ENCODE data around the gene PABPN1L. TPM values are rescaled to one million over a fixed set of nuclear protein-coding genes. Genes with fewer than 3 reads are reported as not detected.

PABPN1L gene
- total and polyA plus RNA-seq, 10 of the 15 experiments (the other 5 are each of a cell fraction or from before 2014, with no cell fraction given), result not detected

DNA sequence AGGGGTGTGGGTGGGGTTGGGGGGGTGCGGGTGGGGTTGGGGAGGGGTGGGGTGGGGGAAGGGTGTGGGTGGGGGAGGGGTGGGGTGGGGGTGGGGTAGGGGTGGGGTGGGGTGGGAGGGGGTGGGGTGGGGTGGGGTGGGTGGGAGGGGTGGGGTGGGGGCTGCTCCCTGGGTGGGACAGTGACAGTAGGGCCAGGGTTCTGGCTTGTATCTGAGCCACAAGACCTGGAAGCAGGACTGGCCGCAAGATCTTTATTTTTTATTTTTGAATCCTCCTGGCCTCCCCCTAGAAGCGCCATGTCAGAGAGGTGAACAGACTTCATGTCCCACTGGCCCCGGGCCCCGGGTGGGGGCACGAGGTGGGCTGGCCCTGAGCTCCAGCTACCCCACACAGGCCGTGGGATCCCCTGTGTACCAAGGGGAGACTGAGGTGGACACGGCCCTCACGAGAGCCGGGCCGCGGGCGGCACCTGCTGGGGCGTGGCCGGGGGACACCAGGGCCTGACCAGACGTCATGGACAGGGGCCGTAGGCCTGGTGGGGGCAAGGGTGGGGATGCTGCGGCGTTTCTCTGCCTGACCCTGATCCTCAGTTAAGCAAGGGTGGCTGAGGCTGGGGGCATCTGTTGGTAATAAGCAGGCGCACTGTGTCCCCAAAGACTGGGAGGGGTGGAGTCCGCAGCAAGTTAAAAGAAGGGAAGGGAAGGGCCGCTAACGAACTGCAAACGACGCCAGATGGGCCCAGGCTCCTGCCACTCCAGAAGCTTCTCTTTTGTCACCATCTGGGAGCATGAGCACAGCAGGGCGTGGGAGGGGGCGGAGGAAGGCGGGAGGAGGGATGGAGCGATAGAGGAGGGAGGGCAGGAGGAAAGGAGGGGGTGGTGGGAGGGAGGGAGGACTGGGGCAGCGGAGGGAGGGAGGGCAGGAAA is 22.3 kb upstream of the PABPN1L start:
- BruUV-seq (replicated peaks), result no TSS peak
- ChIA-PET SMC1A (ENCODE audit: uncharacterized antibody, unreplicated experiment) (no interaction called here), POLR2A (no interaction called here), CTCF (no interaction called here), RAD21 (ENCODE audit: unreplicated experiment) (no interaction called here)
- no peaks in the 10 kb centered on the region for H4K20me1 ChIP-seq (ENCODE audit: control insufficient read depth, insufficient read depth)
- WGBS (ENCODE audit: insufficient coverage, insufficient replicate concordance, low lambda C conversion rate, missing lambda C conversion rate), result 66% methylated on average over 14 of the region's 30 CpGs
- H3K4me2 ChIP-seq (ENCODE audit: control insufficient read depth, insufficient read depth), result no peak overlapping the region
- no peak overlapping the region for H3K4me3 ChIP-seq
- no peaks in the 10 kb centered on the region for H3K79me2 ChIP-seq (ENCODE audit: control insufficient read depth, insufficient read depth, low read length)
- H3K27me3 ChIP-seq (replicated peaks in 1 of 2; ENCODE audit: control insufficient read depth in 2 of 2, insufficient read depth in 2 of 2, low read length in 1 of 2), result no peaks in the 10 kb centered on the region
- DNase-seq (ENCODE audit: low read depth, low spot score) (peak; percentile 72), ATAC-seq (no peak), FAIRE-seq (no peak)
- H3K36me3 ChIP-seq (ENCODE audit: control insufficient read depth in 2 of 2, insufficient read depth in 2 of 2, low read length in 1 of 2), result peaks cover 1 to 4% of the 10 kb centered on the region in 2 experiments; a peak in 3 of 4 replicates
- TF ChIP-seq HDAC2 (IDR thresholded peaks at IDR 0.05) (no peak), SIX5 (IDR thresholded peaks at IDR 0.05; ENCODE audit: low read depth, low read length, severe bottlenecking) (no peak), RCOR1 (conservative IDR thresholded peaks at IDR 0.05; ENCODE audit: low read depth, low read length) (no peak), SREBF2 (IDR thresholded peaks at IDR 0.05; ENCODE audit: low read length) (no peak), TBL1XR1 (IDR thresholded peaks at IDR 0.05; ENCODE audit: low read depth, low read length) (no peak), CBX5 (IDR thresholded peaks at IDR 0.05; ENCODE audit: low read depth) (no peak)
- H3K27ac ChIP-seq (ENCODE audit: control insufficient read depth, insufficient read depth), result no peak overlapping the region
- no peak overlapping the region for H3K9ac ChIP-seq (ENCODE audit: control insufficient read depth, insufficient read depth, low read length)
- no peaks in the 10 kb centered on the region for H3K4me1 ChIP-seq (ENCODE audit: control insufficient read depth, insufficient read depth, low read length)
- no peak overlapping the region for H2AFZ ChIP-seq (ENCODE audit: control insufficient read depth, low read depth, low read length)
- H3K9me3 ChIP-seq (replicated peaks; ENCODE audit: control insufficient read depth, insufficient read depth, low read length), result no peaks in the 10 kb centered on the region
- in situ Hi-C loops (cut with MboI), result no loop called here
- intact Hi-C loops (cut with micrococcal nuclease; ENCODE audit: unreplicated experiment), result no loop called here

DNA sequence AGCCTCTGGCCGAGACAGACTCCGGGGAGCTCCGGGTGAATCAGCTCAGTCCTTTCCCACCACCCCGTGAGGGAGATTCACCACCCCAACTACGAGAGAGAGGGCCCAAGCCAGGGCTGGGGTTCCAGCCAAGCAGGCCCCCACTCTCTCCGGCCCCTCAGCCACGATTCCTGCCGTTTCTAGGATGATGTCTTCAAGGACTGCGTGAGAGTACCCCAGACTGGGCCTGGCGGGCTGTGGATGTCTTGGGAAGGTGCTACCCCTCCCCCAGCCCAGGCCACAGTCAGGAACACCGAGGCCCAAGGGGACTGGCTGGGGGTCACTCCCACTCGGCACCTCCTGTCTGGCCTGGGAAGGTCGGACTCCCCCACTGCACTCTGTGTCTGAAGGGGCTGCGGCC is 21.6 kb upstream of the PABPN1L start:
- Histone ChIP-seq H3K9ac (ENCODE audit: control insufficient read depth, insufficient read depth, low read length) (no peak overlapping the region), H3K27me3 (replicated peaks in 1 of 2; ENCODE audit: control insufficient read depth in 2 of 2, insufficient read depth in 2 of 2, low read length in 1 of 2) (no peaks in the 10 kb centered on the region), H3K4me1 (ENCODE audit: control insufficient read depth, insufficient read depth, low read length) (no peaks in the 10 kb centered on the region), H2AFZ (ENCODE audit: control insufficient read depth, low read depth, low read length) (no peak overlapping the region), H3K27ac (ENCODE audit: control insufficient read depth, insufficient read depth) (no peak overlapping the region), H3K36me3 (ENCODE audit: control insufficient read depth in 2 of 2, insufficient read depth in 2 of 2, low read length in 1 of 2) (peaks cover 1 to 4% of the 10 kb centered on the region in 2 experiments; a peak in 3 of 4 replicates), H3K9me3 (replicated peaks; ENCODE audit: control insufficient read depth, insufficient read depth, low read length) (no peaks in the 10 kb centered on the region), H3K79me2 (ENCODE audit: control insufficient read depth, insufficient read depth, low read length) (no peaks in the 10 kb centered on the region), H3K4me3 (no peak overlapping the region), H3K4me2 (ENCODE audit: control insufficient read depth, insufficient read depth) (no peak overlapping the region), H4K20me1 (ENCODE audit: control insufficient read depth, insufficient read depth) (no peaks in the 10 kb centered on the region)
- ChIA-PET RAD21 (ENCODE audit: unreplicated experiment) (no interaction called here), CTCF (no interaction called here), SMC1A (ENCODE audit: uncharacterized antibody, unreplicated experiment) (no interaction called here), POLR2A (no interaction called here)
- ATAC-seq (no peak), FAIRE-seq (no peak), DNase-seq (ENCODE audit: low read depth, low spot score) (no peak)
- no peak for TF ChIP-seq SRF (IDR thresholded peaks at IDR 0.05; ENCODE audit: low read depth in 2 of 2, low read length in 2 of 2)
- TF ChIP-seq ZNF384 (IDR thresholded peaks at IDR 0.05; ENCODE audit: borderline replicate concordance, low read depth, low read length), result no peak
- TF ChIP-seq BCL11A (IDR thresholded peaks at IDR 0.05; ENCODE audit: low read depth, low read length), result no peak
- TF ChIP-seq SMARCA5 (IDR thresholded peaks at IDR 0.05), result no peak
- no peak for TF ChIP-seq SUZ12 (IDR thresholded peaks at IDR 0.05; ENCODE audit: unreplicated experiment)
- TF ChIP-seq, protein P1, sequence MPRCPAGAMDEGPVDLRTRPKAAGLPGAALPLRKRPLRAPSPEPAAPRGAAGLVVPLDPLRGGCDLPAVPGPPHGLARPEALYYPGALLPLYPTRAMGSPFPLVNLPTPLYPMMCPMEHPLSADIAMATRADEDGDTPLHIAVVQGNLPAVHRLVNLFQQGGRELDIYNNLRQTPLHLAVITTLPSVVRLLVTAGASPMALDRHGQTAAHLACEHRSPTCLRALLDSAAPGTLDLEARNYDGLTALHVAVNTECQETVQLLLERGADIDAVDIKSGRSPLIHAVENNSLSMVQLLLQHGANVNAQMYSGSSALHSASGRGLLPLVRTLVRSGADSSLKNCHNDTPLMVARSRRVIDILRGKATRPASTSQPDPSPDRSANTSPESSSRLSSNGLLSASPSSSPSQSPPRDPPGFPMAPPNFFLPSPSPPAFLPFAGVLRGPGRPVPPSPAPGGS (IDR thresholded peaks at IDR 0.05; ENCODE audit: borderline replicate concordance, insufficient read depth, low read depth, low read length, poor library complexity, severe bottlenecking), result no peak
- TF ChIP-seq ZNF274 (IDR thresholded peaks at IDR 0.05; ENCODE audit: insufficient read depth, insufficient read length), result no peak
- intact Hi-C loops (cut with micrococcal nuclease; ENCODE audit: unreplicated experiment) (no loop called here), in situ Hi-C loops (cut with MboI) (no loop called here)
- WGBS (ENCODE audit: insufficient coverage, insufficient replicate concordance, low lambda C conversion rate, missing lambda C conversion rate), result 83% methylated on average over 13 of the region's 14 CpGs
- BruUV-seq (replicated peaks), result no TSS peak
